GM12801 (cell line): Measurements from ENCODE around the gene SRSF10.

Source experiments
- CTCF ChIP-seq: IDR thresholded peaks from one replicate; pipeline ENCODE4 v1.5.1; 2011; ENCODE audit warnings: control low read depth; ENCODE audit not compliant: insufficient read length; ENCODE audit errors: extremely low read depth

The SRSF10 gene

GRCh38 chr1:23979881-23980727 lies at the start of gene SRSF10:
Gene SRSF10 (minus strand): TSS chr1:23980327. CDS start chr1:23980255, 72 bp downstream.
- no peak for TF ChIP-seq CTCF

- no peak for TF ChIP-seq CTCF
These were observed 47.8 kb upstream of the SRSF10 start for GRCh38 chr1:24027838-24028468.

- TF ChIP-seq CTCF, result no peak
These were observed 42.6 kb upstream of the SRSF10 start for GRCh38 chr1:24022581-24023361.

GRCh38 chr1:24021403-24022266 lies 41.5 kb upstream of the SRSF10 start:
- TF ChIP-seq CTCF, result no peak

- no peak for TF ChIP-seq CTCF
These were observed 40.3 kb upstream of the SRSF10 start for GRCh38 chr1:24020470-24020869.

- no peak for TF ChIP-seq CTCF
These were observed 39.9 kb upstream of the SRSF10 start for GRCh38 chr1:24020025-24020424.
